GM18519 (cell line): ENCODE results near the gene BANP.
"Not testable (repeated sequence)": the region's sequence is repeated elsewhere in the genome, so short reads cannot be mapped to it uniquely, and the experiment has no call there.

Experiments
- ATAC-seq: cut with Tn5 transposase; IDR thresholded peaks from one replicate; pipeline ENCODE4 v1.9.1; 2021; ENCODE audit warnings: mild to moderate bottlenecking, moderate library complexity; ENCODE audit not compliant: unreplicated experiment, low FRiP score

The BANP gene

DNA sequence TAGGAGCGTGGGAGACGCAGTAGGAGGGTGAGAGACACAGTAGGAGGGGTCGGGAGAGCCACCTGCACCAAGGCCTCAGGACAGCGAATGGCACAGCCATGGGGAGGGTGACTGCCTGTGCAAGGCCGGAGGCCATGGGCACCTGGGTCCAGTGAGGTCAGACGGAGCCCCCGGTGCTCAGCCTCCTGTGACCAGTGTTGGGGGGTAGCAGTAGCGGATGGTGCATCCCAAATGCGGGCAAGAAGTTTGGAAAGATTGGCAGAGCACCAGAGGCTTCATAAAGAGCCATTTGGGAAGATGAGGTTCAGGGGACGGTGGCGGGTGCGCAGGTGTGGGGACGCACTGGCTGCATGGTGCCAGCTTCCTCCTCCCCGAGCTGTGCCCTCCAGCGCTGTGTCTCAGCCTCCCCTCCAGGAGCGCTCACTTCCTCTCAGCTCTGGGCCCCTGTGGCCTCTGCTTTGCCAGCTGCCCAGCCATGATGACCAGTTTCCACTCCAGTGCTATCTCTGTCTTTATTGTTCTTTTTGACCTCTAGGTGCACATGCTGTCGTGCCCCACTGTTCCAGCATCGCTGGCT, 90.8 kb downstream of the BANP start:
- ATAC-seq, result not testable (repeated sequence)

DNA sequence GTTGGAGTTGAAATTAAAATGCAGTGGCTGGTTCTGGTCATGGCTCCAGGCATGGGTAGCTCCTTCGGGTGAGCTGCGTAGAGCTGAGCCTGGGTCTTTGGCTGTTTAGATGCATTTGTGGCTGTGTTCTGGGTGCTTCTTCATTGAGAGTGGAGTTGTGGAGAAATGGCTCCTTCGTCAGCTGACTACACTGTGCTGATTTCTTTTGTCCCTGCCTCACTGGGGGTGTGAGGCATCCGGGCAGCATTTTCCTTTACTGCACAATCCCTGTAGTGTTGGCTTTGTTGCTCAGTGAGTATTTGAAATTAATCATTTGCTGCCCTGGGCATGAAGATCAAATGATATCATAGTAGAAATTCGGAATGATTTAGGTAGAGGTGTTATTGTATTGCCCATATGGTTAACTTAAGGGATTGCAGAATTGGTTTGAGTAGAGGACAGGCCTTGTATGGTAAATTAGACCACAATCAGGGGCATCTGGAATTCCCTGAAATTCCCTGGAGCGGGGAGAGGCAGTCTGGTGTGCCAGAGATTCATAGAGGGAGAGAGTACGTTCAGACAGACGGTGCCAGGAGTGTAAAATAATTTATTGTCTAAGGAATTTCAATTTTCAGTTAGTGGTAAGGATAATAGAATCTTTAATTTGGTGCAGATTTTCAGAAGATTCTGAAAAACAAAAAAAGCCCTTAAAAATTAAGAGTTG, 92.1 kb downstream of the BANP start:
- ATAC-seq, result not testable (repeated sequence)

DNA sequence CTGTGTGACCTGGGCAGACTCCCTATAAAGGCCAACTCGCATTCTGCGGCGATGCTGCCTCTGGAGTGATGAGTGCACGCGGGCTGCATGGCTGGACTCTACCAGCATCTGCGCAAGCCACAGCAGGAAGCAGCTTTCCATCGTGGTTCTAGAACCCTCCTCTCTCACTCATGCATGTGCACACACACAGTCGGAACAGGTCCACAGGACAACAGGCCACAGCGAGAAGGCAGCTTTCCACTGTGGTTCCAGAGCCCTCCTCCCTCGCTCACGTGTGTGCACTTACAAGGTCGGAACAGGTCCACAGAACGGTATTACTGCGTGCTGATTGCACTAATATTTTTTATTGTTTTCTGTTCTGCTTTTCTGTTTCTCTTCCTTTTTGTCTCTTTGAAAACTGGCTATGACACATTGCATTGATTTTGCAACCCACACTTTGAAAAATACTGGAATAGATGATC, 92.9 kb downstream of the BANP start:
- not testable (repeated sequence) for ATAC-seq

DNA sequence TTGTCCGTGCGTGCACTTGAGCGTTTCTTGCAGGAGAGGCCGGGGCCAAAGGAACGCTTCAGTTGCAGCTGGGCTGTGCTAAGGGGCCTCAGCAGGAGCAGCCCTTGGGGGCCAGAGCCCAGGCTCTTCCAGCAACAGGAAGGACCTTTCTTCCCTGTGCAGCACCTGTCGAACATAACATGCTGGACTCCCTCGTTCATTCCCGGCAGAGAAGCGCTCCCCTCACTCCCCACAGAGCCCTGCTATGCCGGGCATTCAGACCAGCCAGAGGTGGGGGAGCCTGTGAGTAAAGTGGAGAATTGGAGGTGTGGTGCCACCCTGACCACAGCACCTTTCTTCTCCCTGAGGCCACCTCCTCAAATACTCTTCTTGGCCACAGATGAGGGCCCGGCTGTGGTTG, 94.1 kb downstream of the BANP start:
- ATAC-seq, result not testable (repeated sequence)

DNA sequence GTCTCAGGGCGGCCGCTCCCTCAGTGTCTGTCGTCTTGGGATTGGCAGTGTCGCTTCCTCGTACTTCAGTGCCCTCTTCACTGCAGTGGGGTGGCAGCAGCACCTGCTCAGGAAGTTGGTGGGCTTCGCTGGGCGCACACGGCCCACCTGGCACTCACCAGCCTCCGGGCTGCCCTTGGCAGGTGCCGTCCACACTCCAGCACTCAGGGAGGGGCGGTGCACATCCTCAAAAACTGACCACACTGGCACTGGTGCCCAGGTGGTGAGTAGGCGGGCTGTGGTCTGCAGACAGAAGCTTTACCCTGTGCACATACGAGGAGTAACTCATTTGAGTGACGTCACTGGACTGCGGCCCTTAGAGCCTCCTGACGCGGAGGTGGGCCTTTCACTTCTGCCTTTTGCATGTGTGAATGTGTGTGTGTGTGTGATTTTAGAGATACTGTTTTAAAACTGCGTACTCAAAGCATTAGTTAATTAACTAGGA, 94.6 kb downstream of the BANP start:
- peak; percentile 54 for ATAC-seq

DNA sequence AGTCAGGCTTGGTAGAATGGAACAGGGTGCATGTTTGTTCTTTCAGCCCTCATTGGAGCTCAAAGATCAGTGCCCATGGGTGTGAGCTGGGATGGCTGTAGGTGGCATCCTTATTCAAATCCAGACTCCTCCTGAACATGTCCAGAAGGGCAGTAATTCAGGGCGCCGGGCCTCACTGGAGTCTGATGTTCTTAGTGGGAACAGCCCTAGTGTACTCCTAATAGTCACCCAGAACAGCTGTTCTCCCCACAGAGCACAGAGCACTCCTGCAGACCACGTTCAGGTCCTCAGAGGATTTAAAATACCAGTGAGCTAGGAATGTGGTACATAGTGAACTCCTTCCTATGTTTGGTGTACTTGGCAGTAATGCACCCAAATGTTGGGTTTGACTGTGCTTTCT, 96.2 kb downstream of the BANP start:
- no peak for ATAC-seq

DNA sequence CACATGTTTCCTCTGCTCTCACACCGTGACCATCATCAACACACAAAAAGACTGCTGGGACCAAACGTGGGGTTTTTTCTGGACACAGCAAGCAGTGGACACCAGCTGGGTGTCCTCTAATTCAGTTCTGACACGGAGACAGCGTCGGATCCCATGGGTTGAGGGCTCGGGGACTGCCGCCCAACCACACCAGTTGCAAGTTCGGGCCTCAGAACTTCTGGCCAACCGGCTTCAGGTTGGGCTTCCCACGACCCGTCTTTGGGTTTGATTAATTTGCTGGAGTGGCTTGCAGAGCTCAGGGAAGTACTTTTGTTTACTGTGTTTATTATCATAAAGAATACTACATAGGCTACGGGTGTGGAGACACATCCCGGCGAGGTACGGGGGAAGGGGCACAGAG, 97.8 kb downstream of the BANP start:
- no peak for ATAC-seq

DNA sequence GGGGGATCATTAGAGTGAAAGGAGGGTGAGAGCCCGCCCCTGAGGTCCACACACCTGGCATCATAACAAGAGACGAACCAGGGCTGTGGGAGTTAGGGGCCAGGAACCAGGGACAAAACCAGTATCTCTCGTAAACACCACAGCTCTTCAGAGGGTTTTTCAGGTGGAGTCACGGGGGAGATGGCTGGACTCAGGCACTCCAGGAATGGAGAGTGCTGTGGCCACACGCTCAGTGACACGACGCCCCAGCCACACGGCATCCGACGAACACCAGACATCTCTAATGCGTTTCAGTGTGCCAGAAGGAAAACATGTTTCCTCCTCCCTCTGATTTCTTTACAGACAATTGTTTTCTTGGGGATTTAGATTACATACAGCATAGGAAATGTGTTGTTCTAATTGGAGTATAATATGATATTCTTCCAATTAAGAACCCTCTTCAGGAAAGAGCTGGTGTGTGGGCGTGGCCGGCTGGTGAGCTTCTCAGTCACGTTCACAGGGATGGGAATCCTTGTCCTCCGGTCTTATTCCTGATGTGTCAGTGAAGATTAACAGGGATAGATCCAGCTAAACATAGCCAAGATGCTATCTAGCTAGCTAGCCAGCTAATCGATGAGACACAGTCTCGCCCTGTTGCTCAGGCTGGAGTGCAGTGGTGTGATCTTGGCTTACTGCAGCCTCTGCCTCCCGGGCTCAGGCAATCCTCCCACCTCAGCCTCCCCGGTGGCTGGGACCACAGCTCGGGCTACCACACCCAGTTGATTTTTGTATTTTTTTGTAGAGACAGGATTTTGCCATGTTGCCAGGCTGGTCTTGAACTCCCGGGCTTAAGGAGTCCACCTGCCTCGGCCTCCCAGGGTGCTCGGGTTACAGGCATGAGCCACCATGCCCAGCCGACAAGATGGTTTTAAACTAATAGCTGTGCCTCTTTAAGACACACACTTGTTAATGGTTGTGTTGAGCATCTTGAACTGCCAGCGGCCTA, 98.6 kb downstream of the BANP start:
- no peak for ATAC-seq

DNA sequence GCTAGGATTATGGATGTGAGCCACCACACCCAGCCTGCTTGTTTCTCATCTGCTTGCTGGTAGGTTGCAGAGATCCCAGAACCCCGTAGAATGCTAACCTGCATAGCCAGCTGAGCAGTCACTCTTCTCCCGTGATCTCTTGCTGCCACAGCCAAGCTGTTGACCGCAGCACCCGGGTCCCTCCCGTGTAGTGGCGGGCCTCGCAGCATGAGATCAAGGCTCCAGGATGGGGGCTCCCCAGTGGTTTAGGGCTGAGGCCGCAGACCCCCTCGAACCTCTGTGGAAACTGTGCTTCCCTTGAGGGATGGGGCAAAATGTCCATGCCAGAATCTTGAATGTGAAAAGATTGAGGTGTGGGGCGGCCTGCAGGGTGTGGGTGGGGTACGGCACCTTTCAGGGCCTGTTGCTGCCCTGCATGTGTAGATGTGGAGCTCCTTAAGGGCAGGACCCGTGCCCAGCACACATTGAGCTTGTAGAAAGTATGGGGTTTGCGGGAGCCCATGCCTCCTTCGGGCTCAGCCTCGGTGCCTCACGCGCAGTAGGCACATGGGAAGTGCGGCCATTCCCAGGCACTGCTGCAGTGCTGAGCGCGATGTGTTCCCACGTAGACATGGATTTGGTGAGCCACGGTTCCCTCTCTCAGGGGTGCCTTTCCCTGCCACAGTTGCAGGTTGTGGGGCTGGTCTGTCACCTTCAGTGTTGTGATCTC, 99.9 kb downstream of the BANP start:
- no peak for ATAC-seq

DNA sequence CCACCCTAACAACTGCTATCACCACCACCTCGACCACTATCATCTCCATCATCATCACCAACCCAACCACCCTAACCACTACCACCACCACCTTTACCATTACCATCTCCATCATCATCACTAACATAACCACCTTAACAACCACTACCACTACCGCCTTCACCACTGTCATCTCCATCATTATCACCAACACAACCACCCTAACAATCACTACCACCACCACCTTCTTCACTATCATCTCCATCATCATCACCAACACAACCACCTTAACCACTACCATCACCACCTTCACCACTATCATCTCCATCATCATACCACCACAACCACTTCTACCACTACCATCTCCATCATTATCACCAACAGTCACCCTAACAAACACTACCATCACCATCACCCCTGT, 101.4 kb downstream of the BANP start:
- ATAC-seq, result no peak

DNA sequence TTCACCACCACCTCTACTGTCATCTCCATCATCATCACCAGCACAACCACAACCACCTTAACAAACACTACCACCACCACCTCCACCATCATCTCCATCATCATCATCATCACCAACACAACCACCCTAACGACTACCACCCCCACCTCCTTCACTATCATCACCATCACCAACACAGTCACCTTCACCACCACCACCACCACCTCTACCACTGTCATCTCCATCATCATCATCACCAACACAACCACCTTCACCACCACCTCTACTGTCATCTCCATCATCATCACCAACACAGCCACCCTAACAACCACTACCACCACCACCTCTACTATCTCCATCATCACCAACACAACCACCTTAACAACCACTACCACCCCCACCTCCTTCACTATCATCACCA, 102.2 kb downstream of the BANP start:
- ATAC-seq, result not testable (repeated sequence)

DNA sequence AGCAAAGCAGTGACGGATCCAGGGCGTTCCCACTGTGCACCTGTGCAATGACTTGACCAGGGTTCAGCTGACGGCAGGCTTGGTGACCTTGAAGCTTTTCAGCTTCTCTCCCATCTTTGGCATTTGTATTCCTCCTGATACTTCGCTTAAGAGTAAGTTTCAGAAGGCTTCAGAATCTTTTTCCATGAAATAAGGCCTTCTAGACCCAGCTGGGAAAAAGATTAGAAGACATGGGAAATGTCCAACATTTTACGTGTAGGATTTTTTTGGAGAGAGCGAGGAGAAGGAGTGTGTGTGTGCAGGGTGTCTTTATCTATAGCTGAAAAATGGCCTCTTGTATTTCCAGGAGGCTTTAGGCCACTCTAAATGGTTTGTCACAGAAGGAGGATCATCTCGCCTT, 104.1 kb downstream of the BANP start:
- no peak for ATAC-seq

DNA sequence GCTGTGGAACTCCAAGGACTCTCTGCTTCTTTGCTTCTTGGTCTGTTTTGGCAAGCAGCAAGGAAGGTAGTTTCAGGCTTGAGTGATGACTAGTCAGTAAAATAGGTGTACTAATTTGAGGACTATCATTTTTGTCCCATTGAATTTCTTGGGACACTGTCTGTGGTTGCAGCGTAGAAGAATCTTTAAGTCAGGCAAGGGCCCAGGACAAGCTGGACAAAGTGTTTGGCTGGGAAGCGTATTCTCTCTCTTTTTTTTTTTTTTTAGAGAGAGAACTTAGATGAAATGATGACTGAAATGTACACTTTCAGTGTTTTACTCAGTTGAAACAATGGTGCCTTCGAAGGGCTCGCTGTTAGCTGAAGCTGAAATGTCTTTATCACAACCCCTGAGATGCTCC, 105.0 kb downstream of the BANP start:
- ATAC-seq, result no peak

DNA sequence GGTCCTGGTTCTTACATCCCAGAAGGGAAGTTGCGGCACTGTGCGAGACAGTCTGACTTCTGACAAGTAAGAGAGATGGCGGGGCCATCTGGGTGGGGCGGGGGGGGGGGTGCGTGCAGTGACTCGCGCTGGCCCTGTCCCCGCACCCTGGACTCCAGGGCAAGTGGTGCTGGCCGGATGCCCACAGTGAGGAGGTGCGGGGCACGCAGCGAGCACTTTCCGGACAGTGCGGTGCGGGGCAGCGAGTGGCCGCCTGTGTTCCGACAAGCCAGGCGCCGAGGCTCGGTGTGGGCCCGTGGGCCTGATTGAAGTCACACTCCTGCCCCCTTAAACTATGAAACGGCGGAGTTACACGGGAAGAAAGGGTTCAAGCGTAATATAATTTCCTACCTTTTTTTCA, 106.4 kb downstream of the BANP start:
- ATAC-seq, result no peak

DNA sequence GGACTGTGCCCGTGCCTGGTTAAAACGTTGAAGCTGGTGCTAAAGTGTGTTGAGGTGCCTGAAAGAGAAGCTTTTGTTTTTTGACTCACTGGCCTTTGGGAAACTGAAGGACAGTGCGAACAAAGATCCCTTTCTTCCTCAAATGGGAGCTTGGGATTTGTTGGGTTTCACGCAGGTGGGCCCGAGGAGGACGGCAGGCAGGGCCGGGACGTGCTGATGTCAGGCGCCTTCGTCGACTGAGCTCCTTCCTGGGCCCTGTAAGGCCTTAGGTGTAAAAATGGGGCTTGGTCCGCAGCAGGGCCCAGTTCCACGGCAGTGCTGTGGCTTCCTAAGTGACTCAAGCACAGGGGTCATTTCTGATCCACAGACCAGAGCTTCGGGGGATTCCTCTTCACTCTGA, 106.9 kb downstream of the BANP start:
- ATAC-seq, result no peak

DNA sequence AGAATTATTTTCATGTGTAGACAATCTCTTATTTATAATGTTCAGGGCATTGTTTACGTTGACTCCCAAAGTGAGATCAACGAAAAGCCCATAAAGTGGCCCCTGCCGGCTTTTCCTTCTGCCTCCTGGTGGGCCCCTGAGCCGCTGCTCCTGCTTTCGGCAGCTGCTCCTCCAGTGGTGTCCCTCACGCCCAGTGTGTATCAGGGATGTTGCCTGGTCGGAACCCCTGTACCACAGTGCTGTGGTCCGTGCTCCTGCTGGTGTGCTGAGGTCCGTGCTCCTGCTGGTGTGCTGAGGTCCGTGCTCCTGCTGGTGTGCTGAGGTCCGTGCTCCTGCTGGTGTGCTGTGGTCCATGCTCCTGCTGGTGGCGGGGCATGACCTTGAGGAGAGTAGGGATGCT, 107.6 kb downstream of the BANP start:
- ATAC-seq, result no peak

DNA sequence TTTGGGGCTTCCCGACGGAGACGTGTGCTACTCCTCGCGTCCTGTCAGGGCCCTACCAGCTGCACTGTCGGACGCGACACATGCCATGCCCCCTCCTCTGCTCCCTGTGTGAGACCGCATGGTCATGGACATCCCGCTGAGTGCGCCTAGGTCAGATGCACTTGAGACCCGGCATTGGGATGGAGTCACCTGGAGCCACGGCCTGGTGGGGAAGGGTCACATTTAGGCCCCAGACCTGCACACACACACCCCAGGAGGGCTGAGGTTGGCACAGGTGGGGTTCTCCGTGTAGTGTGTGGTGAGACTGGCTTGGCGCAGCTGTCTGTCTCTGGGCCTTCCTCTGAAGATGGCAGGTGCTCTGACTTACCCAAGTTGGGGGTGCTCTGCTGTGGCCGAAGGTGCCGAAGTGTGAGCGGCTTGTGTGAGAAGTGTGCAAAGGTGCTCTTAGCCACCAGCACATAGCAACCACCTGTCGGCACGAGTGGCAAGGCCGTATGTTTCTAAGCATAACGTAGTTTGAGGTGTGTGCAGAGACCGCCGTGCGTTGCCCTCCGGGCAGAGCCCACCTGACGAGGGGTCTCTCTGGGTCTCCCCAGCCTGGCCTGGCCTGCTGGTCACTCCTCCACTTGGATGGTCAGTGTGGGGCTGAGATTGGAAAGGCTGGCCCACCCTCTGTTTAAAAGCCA, 108.6 kb downstream of the BANP start:
- ATAC-seq, result no peak

DNA sequence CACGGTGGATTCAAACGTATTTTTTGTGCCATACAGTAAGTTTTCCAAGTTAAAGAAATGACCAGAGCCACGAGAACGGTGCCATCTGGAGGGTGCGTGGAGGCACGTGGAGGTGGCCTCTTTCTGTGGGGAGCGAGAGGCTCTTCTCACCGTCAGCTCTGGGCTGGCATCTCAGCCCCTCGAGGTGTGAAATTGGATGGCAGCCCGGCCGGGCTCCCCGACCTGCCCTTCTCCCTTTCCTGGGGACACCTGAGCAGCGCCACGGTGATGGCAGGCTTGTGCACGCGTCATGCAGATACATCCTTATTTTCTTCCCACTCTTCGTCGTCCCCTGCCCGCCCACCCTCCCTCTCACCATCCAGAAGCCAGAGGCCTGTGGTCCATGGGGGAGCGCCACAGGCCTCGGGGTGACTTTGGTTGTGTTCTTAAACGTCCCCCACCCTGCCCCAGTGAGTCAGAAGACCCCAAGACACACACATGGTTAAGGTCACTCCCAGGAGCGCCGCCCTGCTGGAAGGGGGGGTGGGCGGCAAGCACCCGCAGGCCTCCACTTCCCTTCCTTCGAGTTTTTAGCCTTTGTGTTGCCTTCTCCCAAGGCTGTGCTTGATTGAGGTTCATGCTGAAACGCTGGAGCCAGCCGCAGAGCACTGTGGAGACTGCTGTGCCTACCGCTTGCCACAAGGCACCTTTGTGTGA, 109.4 kb downstream of the BANP start:
- no peak for ATAC-seq

DNA sequence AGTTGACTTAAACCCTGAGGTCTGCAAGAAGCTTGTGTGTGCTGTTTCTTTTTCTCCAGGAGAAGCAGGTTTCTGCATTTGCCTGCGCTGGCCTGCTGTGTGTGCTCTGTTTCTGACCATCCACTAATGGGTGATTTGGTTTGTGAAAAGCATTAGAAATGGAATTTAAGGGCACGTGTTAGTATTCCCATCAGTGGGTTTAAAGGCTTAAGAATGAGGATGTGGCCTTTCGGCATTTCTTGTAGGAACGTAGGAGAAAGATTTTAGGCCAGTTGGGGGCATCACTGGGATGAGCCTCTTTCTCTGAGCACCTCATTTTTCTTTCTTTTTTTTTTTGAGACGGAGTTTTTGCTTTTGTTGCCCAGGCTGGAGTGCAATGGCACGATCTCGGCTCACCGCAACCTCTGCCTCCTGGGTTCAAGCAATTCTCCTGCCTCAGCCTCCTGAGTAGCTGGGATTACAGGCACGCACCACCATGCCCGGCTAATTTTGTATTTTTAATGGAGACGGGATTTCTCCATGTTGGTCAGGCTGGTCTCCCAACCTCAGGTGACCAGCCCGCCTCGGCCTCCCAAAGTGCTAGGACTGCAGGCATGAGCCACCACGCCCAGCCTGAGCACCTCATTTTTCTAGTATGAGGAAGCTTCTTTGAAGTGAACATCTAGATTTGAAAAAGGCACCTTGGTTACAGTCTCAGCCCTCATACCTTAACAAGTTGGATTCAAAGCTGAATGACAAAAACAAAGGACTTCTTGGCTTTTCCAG, 110.3 kb downstream of the BANP start:
- no peak for ATAC-seq
